B cell (primary cell): ENCODE measurements around the gene NPY. TPM values are rescaled to one million over a fixed set of nuclear protein-coding genes. Genes with fewer than 3 reads are reported as not detected.

ENCODE experiments used
- ATAC-seq: fragments of 200-7000 bp; cut with Tn5 transposase; one replicate; pipeline ENCODE4 v1.10.0; 2021; ENCODE audit warnings: low read depth, mild to moderate bottlenecking, moderate number of reproducible peaks, moderate library complexity
- CTCF ChIA-PET: fragments of 350-600 bp; sonication (Branson Sonifier 250); formaldehyde crosslinking; loops from one replicate; lab custom pipeline; 2021; ENCODE audit warnings: antibody characterized with exemption, inconsistent platforms; lab: Charles Lee
- POLR2A ChIA-PET: fragments of 350-600 bp; sonication (Branson Sonifier 250); formaldehyde crosslinking; loops from one replicate; lab custom pipeline; 2021; ENCODE audit warnings: antibody characterized with exemption; lab: Charles Lee
- DNase-seq: peaks from one replicate; pipeline ENCODE4 v3.0.0; 2013
- H2AFZ ChIP-seq: 2 replicates; pipeline ENCODE4 v1.6.1; 2012; ENCODE audit warnings: mild to moderate bottlenecking, low read depth, low read length; ENCODE audit not compliant: insufficient read depth, poor library complexity, severe bottlenecking
- H3K27ac ChIP-seq, 2 donors: 1 replicate in 1 of 2; 2 replicates in 1 of 2; pipeline ENCODE4 v1.5.1; 2012 to 2013; ENCODE audit warnings: low read length in 2 of 2, mild to moderate bottlenecking in 2 of 2, moderate library complexity in 1 of 2
- H3K27me3 ChIP-seq, 4 experiments: fragments of 200-600 bp in 1 of 4; sonication (generic) in 1 of 4; replicated peaks in 1 of 4; 1 replicate in 2 of 4; 2 replicates in 2 of 4; pipeline versions ENCODE4 v1.6.1 to v1.7.0; 2013 to 2016; ENCODE audit warnings: low read length in 3 of 4, mild to moderate bottlenecking in 2 of 4, mixed read lengths in 1 of 4, moderate library complexity in 1 of 4; ENCODE audit not compliant: insufficient read depth in 4 of 4, control insufficient read depth in 3 of 4; ENCODE audit errors: control extremely low read depth in 1 of 4
- H3K36me3 ChIP-seq, 2 experiments: replicated peaks in 1 of 2; 1 replicate in 1 of 2; 2 replicates in 1 of 2; pipeline versions ENCODE4 v1.6.1 to v1.7.1; 2013; ENCODE audit warnings: low read length in 1 of 2; ENCODE audit not compliant: insufficient read depth in 2 of 2, control insufficient read depth in 1 of 2; ENCODE audit errors: control extremely low read depth in 1 of 2, extremely low read depth in 1 of 2
- H3K4me1 ChIP-seq, 2 donors: fragments of 200-600 bp in 1 of 2; sonication (generic) in 1 of 2; 1 replicate in 1 of 2; 2 replicates in 1 of 2; pipeline versions ENCODE4 v1.5.1 to v1.6.1; 2013 to 2017; ENCODE audit warnings: low read length in 2 of 2; ENCODE audit not compliant: control insufficient read depth in 2 of 2, insufficient read depth in 2 of 2
- H3K4me2 ChIP-seq: replicated peaks from 2 replicates; pipeline ENCODE3; 2012; ENCODE audit warnings: mild to moderate bottlenecking, low read depth, low read length; ENCODE audit not compliant: poor library complexity, severe bottlenecking
- H3K4me3 ChIP-seq, 5 experiments: fragments of 200-600 bp in 1 of 5; sonication (generic) in 1 of 5; 1 replicate in 3 of 5; 2 replicates in 2 of 5; pipeline versions ENCODE4 v1.5.1 to v1.7.0; 2011 to 2016; ENCODE audit warnings: low read length in 4 of 5, mild to moderate bottlenecking in 4 of 5, low read depth in 2 of 5, control low read depth in 1 of 5, moderate library complexity in 1 of 5; ENCODE audit not compliant: insufficient read depth in 1 of 5; ENCODE audit errors: control extremely low read depth in 1 of 5, extremely low read depth in 1 of 5
- H3K79me2 ChIP-seq: fragments of 200-600 bp; sonication (generic); one replicate; pipeline ENCODE4 v1.6.0; 2016; ENCODE audit warnings: low read length; ENCODE audit not compliant: control insufficient read depth, insufficient read depth
- H3K9ac ChIP-seq: fragments of 200-600 bp; sonication (generic); 2 replicates; pipeline ENCODE4 v1.6.1; 2017; ENCODE audit warnings: mild to moderate bottlenecking, low read length, moderate library complexity
- H3K9me3 ChIP-seq, 3 donors: one replicate each; pipeline versions ENCODE4 v1.6.1 to v1.7.1; 2013; ENCODE audit warnings: low read length in 2 of 3; ENCODE audit not compliant: control insufficient read depth in 2 of 3, insufficient read depth in 1 of 3; ENCODE audit errors: control extremely low read depth in 1 of 3
- H4K20me1 ChIP-seq: 2 replicates; pipeline ENCODE4 v1.6.0; 2012; ENCODE audit warnings: mild to moderate bottlenecking, low read length; ENCODE audit not compliant: insufficient read depth, control insufficient read depth, poor library complexity, severe bottlenecking
- H3K27ac Mint-ChIP-seq: one replicate; pipeline ENCODE4 v1.8.0; 2021; ENCODE audit warnings: mixed read lengths
- H3K27me3 Mint-ChIP-seq: one replicate; pipeline ENCODE4 v1.8.0; 2021; ENCODE audit warnings: mixed read lengths
- H3K4me1 Mint-ChIP-seq: one replicate; pipeline ENCODE4 v1.8.0; 2021; ENCODE audit warnings: mixed read lengths
- H3K4me3 Mint-ChIP-seq: one replicate; pipeline ENCODE4 v1.8.0; 2021; ENCODE audit warnings: mixed read lengths
- H3K9me3 Mint-ChIP-seq: one replicate; pipeline ENCODE4 v1.8.0; 2022; ENCODE audit warnings: mixed read lengths; ENCODE audit not compliant: insufficient read depth
- EZH2 ChIP-seq: IDR thresholded peaks from 2 replicates; pipeline ENCODE4 v1.6.1; 2012; ENCODE audit warnings: borderline replicate concordance, low read depth, mild to moderate bottlenecking, moderate library complexity, low read length; ENCODE audit not compliant: insufficient read depth, poor library complexity, severe bottlenecking
- WGBS: methylation state at CpG from one replicate; pipeline ENCODE4 v1.1.5; 2013; ENCODE audit warnings: missing lambda C conversion rate; ENCODE audit not compliant: insufficient coverage; 5-methylcytosine and 5-hydroxymethylcytosine counted together
- intact Hi-C: fragments of 100-400 bp; cut with micrococcal nuclease; formaldehyde crosslinking; loops from one replicate; pipeline ENCODE4 v1.10.0; 2022
- polyA plus RNA-seq: library from polyadenylated mRNA; depleted of rRNA; stranded (reverse); fragments of >200 nt; gene quantifications from 2 replicates; pipeline ENCODE4 v1.2.3, GENCODE V29; 2012
- total RNA-seq, 2 donors: library from RNA; stranded (reverse); fragments of 120-200 nt in 1 of 2; gene quantifications; 1 replicate in 1 of 2; 2 replicates in 1 of 2; pipeline versions ENCODE4 v1.2.3 to v1.2.4, GENCODE V29; 2013 to 2022
- TF ChIP-seq, protein P1 (sequence below): fragments of 200-600 bp; IDR thresholded peaks from one replicate; pipeline ENCODE4 v1.8.0; 2022; ENCODE audit warnings: antibody characterized with exemption, mild to moderate bottlenecking

Gene NPY
- total and polyA plus RNA-seq, 2 donors (not counting 1 experiment from before 2014, with no cell fraction given), result not detected

DNA sequence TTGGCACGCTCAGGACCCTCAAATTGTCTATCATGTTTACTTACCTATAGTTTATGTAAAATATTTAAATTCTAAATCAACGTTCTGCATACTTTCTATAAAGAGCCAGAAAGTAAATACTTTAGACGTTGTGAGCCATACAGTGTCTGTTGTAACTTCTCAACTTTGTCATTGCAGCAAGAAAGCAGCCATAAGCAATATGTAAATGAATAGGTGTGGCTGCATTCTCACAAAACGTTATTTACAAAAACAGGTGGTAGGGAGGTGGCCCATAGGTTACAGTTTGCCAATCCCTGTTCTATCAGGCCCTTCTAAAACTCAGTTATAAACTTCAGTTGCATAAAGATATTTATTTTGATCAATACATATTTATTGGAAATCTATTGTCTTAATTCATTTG, 12.1 kb upstream of the NPY start:
- DNase-seq (no peak), ATAC-seq (no peak)
- H3K4me3 Mint-ChIP-seq, result no peak overlapping the region
- H3K9me3 ChIP-seq, result no peaks in the 10 kb centered on the region
- H3K79me2 ChIP-seq, result no peaks in the 10 kb centered on the region
- H3K27ac ChIP-seq, result no peak overlapping the region
- peaks cover 5% of the 10 kb centered on the region for H3K4me1 Mint-ChIP-seq
- ChIA-PET CTCF (no interaction called here), POLR2A (no interaction called here)
- intact Hi-C loops, result no loop called here
- H3K36me3 ChIP-seq, result no peaks in the 10 kb centered on the region
- TF ChIP-seq, protein P1, sequence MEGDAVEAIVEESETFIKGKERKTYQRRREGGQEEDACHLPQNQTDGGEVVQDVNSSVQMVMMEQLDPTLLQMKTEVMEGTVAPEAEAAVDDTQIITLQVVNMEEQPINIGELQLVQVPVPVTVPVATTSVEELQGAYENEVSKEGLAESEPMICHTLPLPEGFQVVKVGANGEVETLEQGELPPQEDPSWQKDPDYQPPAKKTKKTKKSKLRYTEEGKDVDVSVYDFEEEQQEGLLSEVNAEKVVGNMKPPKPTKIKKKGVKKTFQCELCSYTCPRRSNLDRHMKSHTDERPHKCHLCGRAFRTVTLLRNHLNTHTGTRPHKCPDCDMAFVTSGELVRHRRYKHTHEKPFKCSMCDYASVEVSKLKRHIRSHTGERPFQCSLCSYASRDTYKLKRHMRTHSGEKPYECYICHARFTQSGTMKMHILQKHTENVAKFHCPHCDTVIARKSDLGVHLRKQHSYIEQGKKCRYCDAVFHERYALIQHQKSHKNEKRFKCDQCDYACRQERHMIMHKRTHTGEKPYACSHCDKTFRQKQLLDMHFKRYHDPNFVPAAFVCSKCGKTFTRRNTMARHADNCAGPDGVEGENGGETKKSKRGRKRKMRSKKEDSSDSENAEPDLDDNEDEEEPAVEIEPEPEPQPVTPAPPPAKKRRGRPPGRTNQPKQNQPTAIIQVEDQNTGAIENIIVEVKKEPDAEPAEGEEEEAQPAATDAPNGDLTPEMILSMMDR, result no peak
- no peak for TF ChIP-seq EZH2
- no peak overlapping the region for H3K27ac Mint-ChIP-seq
- peaks cover 0 to 6% of the 10 kb centered on the region in 2 donors for H3K4me1 ChIP-seq
- no CpG with 5 or more reads among the region's 4 CpGs for WGBS
- peaks cover 13% of the 10 kb centered on the region for H3K27me3 Mint-ChIP-seq
- no peaks in the 10 kb centered on the region for H3K27me3 ChIP-seq
- H2AFZ ChIP-seq, result no peak overlapping the region
- no peaks in the 10 kb centered on the region for H3K9me3 Mint-ChIP-seq
- no peak overlapping the region for H3K4me2 ChIP-seq
- H3K9ac ChIP-seq, result no peak overlapping the region
- no peak overlapping the region for H3K4me3 ChIP-seq
- no peaks in the 10 kb centered on the region for H4K20me1 ChIP-seq

DNA sequence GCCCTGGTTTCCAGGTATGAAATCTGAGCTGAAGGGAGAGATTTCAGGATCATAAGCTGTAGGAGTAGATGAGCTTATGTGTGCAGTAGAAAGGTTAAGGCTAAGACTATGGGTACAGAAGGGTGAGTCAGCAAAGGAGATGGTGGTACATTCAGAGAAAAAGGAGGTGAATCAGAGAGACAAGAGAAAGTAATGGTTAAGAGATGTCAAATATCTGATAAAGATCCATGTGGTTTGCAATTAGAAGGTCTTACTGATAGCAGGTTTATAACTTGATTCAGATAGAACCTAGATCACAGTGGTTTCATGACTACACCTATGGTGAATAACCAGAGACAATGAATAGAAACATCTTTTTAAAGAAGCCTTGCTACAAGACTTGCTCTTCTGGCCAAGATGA, 4.5 kb upstream of the NPY start:
- TF ChIP-seq, protein P1, result no peak
- no peak for TF ChIP-seq EZH2
- Histone ChIP-seq H3K9ac (no peak overlapping the region), H3K27ac (no peak overlapping the region), H3K9me3 (peaks cover 0 to 4% (median 0%) of the 10 kb centered on the region in 3 donors), H3K4me2 (no peak overlapping the region), H3K79me2 (no peaks in the 10 kb centered on the region), H3K36me3 (no peaks in the 10 kb centered on the region), H3K27me3 (peaks cover 0 to 38% (median 27%) of the 10 kb centered on the region in 4 experiments), H3K4me1 (peaks cover 13 to 14% of the 10 kb centered on the region in 2 donors), H2AFZ (no peak overlapping the region), H4K20me1 (no peaks in the 10 kb centered on the region), H3K4me3 (no peak overlapping the region)
- H3K4me1 Mint-ChIP-seq, result peaks cover 11% of the 10 kb centered on the region
- no peak overlapping the region for H3K4me3 Mint-ChIP-seq
- H3K27ac Mint-ChIP-seq, result no peak overlapping the region
- POLR2A ChIA-PET, result no interaction called here
- H3K27me3 Mint-ChIP-seq, result peaks cover 29% of the 10 kb centered on the region
- intact Hi-C loops, result no loop called here
- ATAC-seq (no peak), DNase-seq (no peak)
- H3K9me3 Mint-ChIP-seq, result no peaks in the 10 kb centered on the region
- CTCF ChIA-PET, result no interaction called here
